A172 (cell line): Measurements from ENCODE around the gene TSHB. TPM values are rescaled to one million over a fixed set of nuclear protein-coding genes. Genes with fewer than 3 reads are reported as not detected.
"Not testable (repeated sequence)": the region's sequence is repeated elsewhere in the genome, so short reads cannot be mapped to it uniquely, and the experiment has no call there.

Experiments used
- DNase-seq: peaks from one replicate; pipeline ENCODE4 v3.0.0-alpha.2; 2015; ENCODE audit warnings: low spot score
- total RNA-seq: library from RNA; depleted of rRNA; stranded (reverse); fragments of >200 nt; shearing (Covaris generic); gene quantifications from 2 replicates; pipeline ENCODE4 v1.2.3, GENCODE V29; 2014; rRNA removed

Gene TSHB
- not detected in 2 replicates for total RNA-seq

DNA sequence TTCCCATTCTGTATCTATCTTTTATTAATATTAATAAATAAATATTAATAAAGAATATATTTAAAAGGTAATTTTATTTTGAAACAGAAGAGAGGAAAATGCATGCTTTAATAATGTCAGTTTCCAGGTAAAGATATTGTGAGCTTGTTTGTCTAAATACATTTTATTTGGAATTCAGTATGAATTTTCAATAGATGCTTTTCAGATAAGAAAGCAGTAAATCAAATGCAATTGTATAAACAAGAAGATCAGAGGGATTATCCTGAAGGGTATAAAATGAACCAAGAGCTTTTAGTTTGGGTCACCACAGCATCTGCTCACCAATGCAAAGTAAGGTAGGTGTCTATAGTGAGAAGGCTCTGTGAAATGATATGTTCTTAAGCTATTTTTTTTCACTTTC is at the start of gene TSHB:
Gene TSHB, plus strand, starts transcription at position 301 of the 400 bp plus-strand sequence. CDS start 3,537 bp downstream, outside the sequence.
- DNase-seq = no peak

DNA sequence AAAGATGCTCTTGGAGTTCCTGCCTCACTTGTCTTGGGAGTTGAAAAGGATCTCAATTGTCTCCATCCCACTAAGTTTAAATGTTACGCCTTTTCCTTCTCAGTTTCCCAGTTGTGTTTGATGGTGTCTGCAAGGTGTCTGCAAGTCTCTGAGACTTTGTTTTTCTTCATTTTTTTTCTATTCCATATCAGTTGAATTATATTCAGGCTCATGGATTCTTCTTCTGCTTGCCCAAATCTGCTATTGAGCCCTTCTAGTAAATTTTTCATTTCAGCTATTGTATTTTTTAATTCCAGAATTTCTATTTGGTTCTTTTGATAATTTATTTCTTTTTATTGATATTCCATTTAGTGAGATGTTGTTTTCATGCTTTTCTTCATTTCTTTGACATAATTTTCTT is 47.4 kb upstream of the TSHB start:
- no peak for DNase-seq

DNA sequence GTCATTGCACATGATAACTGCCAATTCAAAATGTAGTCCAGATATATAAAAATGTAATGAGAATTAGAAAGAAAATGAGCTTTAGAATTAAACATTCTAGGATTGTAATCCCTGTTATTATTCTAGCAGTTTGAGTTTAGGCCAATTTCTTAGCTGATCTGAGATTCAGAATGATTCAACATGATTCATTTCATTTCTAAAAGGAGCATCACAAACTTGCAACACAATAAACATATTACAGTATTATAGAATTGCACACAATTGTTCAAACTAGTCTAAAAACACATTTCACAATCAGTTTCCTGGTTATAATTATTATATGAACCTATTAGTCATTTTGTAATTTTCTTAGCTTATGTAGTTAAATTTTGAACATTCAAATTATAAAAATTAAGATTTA is 43.3 kb upstream of the TSHB start:
- DNase-seq = no peak

DNA sequence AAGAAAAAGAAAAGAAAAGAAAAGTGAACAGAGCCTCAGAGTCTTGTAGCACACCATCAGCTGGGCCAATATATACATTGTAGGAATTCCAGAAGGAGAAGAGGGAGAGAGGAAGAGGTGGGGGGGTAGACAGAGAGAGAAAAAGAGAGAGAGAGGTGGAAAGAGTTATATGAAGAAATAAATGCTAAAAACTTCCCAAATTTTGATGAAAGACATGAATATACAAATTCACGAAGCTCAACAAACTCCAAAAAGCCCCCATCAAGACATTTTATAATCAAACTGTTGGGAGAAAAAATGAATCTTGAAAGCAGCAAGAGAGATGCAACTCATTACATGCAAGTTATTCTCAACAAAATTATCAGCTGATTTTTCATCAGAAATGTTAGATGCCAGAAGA is 41.5 kb upstream of the TSHB start:
- no peak for DNase-seq

DNA sequence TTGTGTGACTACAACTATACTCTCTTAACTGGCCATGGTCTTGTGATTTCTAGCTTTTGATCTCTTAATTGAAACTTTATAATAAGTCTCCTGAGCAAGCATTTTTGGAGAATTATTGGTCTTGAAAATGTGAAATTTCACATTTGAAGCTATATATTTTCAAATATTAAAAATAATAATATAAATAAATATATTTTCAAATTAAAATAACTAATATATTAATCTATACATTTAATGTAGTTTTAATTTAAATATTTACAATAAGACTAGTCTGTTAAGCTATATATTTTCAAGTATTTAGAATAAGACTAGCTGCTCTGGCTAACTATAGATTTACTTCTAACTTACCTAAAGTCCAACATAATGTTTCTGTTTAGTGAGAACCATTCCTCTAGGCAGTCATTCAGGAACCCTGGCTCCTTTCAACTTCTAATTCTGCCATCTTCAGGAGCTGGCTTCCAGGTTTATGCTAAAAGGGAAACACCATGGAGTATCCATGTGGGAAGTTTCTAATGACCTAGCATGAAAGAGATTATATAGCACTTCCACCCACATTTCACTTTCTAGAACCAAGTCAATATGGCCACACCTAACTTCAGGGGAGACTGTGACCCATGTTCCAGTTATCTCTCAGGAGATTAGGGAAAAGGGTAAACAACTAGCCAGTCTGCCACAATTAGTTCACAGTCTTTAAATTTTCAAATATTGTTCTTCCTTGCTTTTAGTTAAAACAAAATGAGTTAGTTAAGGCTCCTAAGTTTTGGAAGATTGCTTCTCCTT is 31.9 kb upstream of the TSHB start:
- no peak for DNase-seq

DNA sequence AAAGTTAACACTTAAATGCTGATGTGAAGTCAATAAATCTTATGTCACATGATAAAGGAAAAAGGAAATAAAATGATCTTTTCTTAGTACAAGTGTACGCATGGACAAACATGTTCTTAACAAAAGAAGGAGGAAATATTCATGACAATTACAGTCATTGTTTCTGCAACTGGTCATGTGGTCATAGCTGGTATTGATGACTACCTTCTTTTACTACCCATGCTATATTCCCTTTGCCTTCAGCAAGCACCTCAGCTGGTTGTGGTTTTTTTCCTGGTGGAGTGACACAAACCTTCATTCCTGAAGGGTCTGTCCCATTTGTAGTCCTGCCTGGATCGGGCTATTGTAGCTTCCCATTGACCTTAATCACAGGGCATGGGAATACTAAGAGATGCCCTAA is 23.4 kb upstream of the TSHB start:
- DNase-seq = no peak

DNA sequence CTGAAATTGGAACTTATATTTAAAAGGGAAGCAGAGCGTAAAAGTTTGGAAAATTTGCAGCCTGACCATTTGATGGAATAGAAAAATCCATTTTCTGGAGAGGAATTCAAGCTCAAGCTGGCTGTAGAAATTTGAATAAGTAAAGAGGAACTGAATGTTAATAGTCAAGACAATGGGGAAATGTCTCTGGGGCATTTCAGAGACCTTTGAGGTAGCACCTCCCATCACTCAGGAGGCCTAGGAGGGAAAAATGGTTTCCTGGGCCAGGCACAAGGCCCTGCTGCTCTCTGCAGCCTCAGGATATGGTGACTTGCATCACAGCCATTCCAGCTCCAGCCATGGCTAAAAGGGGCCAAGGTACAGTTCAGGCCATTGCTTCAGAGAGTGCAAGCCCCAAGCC is 17.6 kb upstream of the TSHB start:
- no peak for DNase-seq

DNA sequence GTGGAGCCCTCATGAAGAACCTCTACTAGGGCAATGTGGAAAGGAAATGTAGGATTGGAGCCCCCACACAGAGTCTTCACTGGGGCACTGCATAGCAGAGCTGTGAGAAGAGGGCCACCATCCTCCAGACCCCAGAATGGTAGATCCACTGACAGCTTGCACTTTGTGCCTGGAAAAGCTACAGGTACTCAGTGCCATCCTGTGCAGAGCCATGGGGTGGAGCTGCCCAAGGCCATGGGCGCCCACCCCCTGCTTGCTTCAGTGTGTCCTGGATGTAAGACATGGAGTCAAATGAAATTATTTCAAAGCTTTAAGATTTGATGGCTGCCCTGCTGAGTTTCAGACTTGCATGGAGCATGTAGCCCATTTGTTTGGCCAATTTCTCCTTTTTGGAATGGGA is 17.2 kb upstream of the TSHB start:
- no peak for DNase-seq

DNA sequence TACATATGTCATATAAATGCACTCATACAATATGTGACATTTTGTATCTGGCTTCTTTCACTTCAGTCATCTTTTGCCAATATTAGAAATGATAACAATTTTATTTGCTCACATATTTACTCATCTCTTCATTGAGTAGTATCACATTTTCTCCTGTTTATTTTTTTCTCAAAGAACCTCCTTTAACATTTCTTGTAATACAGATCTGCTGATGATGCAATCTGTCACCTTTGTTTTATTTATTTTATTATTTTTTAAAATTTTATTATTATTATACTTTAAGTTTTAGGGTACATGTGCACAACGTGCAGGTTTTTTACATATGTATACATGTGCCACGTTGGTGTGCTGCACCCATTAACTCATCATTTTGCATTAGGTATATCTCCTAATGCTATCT is 15.8 kb upstream of the TSHB start:
- DNase-seq = no peak

DNA sequence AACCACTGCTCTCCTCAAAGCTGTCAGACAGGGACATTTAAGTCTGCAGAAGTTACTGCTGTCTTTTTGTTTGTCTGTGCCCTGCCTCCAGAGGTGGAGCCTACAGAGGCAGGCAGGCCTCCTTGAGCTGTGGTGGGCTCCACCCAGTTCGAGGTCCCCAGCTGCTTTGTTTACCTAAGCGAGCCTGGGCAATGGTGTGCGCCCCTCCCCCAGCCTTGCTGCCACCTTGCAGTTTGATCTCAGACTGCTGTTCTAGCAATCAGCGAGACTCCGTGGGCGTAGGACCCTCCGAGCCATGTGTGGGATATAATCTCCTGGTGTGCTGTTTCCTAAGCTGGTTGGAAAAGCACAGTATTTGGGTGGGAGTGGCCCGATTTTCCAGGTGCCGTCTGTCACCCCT is 10.1 kb upstream of the TSHB start:
- not testable (repeated sequence) for DNase-seq

DNA sequence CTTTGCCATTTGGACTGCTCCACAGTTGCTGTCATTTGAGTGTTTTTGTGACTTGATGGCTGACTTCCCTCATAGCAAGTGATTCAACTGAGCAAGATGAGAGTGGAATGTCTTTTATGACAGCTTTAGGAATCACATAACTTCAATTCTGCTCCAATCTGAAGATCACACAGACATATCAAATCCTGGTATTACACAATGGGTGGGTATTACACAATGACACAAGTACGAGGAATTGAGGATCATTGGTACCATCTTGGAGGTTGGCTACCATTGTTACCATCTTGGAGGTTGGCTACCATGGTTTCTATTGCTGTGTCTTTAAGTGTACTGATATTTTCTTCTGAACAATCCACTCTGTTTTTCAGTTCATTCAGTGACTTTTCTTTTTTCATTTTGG is 8.5 kb upstream of the TSHB start:
- no peak for DNase-seq

DNA sequence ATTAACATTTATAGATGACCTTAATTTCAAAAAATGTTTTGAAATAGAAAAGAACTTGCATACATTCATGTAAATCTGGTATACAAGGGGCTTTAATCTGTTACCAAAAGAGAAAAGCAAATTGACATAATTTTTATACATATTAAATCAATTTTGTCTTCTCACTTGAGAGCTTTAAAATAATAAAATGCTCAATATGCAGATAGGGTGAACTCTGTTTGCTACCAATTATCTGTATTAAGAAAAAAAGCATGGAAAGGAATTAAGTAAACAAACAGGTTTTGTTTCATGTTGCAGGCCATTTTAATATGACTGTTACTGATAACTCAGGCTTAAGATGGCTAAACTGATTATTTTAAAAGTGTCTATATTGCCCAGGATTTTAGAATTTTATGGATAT is 6.0 kb upstream of the TSHB start:
- DNase-seq = no peak

DNA sequence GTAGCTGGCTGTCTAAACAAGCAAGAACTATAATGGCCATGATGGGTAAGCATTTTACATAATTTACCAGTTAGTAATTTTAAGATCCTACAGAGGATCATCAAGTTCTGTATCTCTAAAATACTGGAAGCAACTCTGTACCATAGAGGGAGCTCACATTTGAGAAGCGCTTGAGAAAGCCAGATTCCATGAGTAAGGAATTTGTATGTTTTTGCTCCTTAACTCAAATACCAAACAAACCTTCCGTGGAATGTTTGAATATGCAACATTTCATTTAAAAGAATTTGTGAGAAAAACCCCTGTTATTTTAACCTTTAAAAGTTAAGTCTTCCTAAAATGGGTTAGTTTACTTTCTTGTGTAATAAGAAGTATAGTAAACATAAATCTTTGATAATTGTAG is 2.0 kb downstream of the TSHB start:
- DNase-seq = no peak

DNA sequence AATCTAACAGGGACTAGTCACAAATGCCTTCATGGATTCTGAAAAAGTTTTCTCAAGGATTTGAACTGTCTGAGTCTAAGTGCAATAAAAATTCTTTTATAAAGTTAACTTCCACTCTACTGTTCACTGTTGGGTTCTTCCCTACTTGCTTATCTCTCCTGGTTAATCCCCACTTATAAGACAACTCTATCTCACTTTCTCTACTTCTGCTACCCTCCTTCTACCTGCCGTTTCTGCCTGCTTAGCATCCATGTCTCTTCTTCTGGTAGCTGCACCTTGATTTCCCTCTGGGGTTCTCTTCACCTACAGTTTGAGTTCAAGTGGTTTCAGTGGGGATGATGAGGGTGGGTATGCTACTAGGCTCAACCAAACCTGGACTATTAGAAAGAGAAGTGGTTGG is 6.0 kb downstream of the TSHB start:
- no peak for DNase-seq

DNA sequence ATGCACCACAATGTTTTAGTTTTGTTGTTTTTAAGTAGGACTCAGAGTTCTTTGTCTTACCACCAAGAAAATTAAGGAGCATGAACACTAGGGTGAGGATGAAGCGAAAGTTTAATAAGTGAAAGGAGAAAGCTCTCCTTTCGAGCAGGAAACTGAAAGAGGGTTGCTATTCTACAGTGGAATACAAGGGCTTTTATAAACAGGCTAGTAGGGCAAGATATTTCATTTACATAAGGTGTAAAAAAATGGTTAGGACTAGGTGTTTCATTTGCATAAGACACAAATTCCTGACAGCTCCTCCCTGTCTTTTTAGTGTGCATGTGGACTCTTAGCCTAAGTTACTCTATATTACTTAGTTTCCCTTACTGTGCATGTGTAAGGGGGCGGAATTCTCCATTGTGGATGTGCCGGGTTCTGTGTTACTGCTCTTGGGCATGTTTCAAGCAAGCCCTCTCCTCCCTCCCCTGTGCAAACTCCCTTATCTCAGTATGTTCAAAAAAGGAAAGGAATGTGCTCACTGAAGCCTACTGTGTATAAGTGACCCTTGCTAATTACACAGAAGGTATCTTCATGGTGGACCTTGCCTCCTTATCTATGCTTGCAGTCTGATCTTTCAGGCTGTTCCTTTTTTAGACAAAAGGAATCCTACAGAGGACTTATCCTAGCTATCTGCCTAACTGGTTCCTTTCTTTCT is 7.3 kb downstream of the TSHB start:
- DNase-seq = no peak

DNA sequence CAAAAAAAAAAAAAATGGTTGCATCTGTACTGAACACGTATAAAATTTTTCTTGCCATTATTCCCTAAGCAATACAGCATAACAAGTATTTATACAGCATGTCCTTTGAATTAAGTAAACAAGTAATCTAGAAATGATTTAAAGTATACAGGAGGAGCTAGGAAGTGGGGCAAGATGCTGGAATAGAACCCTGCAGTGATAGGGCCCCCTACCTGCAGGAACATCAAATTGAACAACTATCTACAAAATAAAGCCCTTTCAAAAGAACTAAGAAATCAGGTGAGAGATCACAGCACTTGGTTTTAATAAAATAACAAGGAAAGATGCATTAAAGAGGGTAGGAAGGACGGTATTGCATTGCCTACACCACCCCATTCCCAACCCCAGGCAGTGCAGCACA is 10.9 kb downstream of the TSHB start:
- DNase-seq = no peak

DNA sequence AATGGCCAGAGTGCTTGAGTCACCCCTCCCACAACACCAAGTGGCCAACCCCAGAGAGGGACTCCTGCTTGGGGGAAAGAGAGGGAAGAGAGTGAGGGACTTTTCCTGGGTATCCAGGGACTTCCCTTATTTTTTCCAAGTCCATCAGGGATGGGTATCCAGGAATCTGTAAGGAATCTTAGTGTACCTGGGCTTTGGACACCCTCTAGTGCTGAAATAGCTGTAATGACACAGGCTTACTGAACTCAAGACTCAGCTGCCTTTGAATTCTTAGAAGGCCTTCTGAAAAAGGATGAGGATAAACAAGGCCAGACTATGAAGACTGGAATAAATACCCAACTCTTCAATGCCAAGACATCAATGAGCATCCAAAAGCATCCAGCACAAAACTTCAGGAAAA is 12.0 kb downstream of the TSHB start:
- no peak for DNase-seq

DNA sequence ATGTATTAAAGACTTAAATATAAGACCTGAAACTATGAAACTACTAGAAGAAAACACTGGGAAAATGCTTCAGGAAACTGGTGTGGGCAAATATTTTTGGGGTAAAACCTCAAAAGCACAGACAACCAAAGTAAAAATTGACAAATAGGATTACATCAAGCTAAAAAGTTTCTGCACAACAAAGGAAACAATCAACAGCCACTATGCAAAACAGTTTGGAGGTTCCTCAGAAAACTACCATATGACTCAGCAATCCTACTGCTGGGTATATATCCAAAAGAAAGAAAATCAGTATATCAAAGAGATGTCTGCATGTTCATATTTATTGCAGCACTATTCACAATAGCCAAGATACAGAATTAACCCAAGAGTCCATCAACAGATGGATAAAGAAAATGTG is 17.1 kb downstream of the TSHB start:
- no peak for DNase-seq

DNA sequence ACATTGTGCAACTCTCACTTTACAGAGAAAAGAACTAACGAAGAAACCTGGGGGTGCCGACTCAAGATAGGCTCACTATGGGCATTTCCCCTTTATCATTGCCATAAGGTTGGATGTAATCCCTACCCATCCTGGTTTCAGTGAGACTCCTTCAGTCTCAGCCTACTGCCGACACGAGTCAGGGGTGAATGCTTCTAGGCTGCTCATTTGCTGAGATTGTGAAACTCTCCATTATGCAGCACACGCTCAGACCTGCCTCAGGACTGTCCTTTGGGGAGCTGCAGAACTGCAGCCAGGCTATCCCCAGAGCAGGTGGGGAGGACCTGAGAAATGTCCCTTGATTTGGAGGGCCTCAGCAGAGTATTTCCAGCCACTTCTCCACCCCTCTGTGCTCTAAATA is 22.2 kb downstream of the TSHB start:
- no peak for DNase-seq

DNA sequence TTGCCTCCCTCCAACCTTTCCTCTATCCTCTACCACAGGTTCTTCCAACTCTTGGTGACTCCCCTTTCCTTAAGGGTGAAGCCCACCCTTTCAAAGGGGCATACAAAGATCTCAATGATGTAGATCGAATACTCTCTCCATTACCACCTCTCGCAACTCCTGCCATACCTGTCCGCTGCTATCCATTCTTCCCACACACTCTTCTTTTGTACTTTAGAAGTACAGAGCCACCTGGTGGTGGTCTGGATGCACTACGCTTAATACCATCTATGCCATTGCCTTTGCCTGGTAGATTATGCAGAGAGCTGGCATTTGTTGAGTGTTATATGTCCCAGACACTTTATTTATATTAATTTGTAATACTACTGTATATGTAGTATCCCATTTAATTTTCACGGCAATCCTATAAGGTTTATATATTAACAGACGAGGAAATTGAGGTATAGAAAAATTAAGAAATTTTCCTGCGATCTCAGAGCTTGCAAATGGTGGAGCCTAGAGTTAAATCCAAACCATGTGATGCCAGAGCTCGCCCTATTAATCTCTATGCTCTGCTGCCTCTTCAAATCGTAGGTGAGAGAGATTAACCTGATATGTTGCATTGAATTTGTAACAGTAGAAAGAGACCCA is 22.9 kb downstream of the TSHB start:
- DNase-seq = peak; percentile 52

DNA sequence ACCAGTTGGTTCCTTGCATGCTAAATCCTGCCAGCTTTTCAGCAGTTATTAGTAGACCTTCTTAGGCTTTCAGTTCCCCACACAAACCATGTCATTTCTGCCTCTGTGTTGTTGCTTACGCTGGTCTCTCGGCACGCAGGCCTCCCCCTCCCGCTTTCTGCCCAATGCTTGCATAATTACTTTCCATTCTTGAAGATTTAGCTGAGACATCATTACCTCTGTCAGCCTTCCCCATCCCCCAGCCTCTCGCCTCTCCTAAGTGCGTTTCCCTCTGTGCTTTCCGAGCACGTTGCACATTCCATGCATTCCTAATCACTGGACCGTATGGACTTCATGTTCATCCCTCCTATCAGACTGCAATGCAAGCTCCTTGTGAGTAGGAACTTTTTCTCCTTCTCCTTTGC is 26.8 kb downstream of the TSHB start:
- peak; percentile 58 for DNase-seq

DNA sequence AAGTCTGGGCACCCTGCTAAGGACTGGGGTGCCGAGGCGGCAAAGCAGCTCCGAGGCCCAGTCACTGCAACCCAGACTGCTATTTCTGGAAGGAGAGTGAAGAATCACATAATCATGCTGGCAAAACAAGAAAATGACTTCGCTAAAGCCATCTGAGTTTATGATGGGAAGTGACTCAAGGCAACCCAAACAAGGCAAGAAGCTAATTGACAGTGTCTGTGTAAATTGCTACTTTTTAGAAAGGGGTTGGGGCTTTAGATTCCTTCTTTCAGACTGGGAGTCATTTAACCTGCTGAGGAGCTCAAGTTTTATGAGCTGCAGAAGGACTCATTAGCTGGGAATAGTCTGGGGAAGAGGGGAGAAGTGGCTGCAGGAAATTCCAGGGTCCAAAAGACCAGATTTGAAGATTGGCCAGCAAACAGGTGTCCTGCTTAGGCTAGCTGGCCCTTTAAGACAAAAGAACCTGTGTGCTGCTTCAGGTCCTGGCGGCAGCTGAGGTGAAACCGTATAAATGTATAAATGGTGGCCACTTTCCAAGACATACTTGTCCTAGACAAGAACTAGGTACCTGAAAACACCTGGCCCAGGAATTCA is 28.1 kb downstream of the TSHB start:
- no peak for DNase-seq

DNA sequence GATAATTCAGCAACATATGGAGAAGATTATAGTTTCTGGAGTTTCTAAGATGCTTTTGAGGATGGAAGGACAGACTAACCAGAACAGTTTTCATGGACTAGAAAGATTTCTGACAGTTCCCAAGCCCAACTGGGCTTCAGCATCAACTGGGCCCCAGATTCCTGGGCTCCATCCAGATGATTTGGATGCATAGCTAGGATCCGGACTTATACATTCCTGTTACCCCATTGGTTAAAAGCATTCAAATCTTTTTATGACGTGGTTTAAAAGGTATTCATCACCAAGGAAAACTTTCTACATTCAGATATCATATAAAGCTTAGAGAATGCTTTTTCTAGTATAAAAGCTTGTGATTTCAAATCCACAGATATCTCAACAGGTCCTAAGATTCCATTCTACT is 29.7 kb downstream of the TSHB start:
- no peak for DNase-seq
